Measurements from ENCODE around the gene BRK1.

- TF ChIP-seq EZH2 (IDR thresholded peaks at IDR 0.05; ENCODE audit: borderline replicate concordance, insufficient read depth, low read depth, low read length, poor library complexity, severe bottlenecking) (no peak), CTCF (IDR thresholded peaks at IDR 0.05) (no peak)
Observed at GRCh38 chr3:10108091-10108490, 7.4 kb upstream of the BRK1 start, which contains the start of gene FANCD2OS.
